Thymus (tissue), 11 donors: ENCODE data around the gene LRRFIP2. TPM values are rescaled to one million over a fixed set of nuclear protein-coding genes. Genes with fewer than 3 reads are reported as not detected.

Source experiments
- DNase-seq, 9 donors: peaks; one replicate each; pipeline ENCODE4 v3.0.0-alpha.2; 2013; ENCODE audit warnings: low spot score in 9 of 9, low read depth in 6 of 9, missing footprints in 1 of 9
- H3K27ac ChIP-seq, 2 donors: one replicate each; pipeline ENCODE4 v1.5.1; 2013; ENCODE audit warnings: control low read depth in 1 of 2, low read depth in 1 of 2, low read length in 1 of 2, mild to moderate bottlenecking in 1 of 2, moderate library complexity in 1 of 2
- H3K27me3 ChIP-seq, 2 donors: one replicate each; pipeline ENCODE4 v1.5.1; 2013; ENCODE audit warnings: low read length in 1 of 2; ENCODE audit not compliant: control insufficient read depth in 2 of 2, insufficient read depth in 1 of 2
- H3K36me3 ChIP-seq, 2 donors: one replicate each; pipeline ENCODE4 v1.5.1; 2013; ENCODE audit warnings: low read length in 1 of 2, mild to moderate bottlenecking in 1 of 2, moderate library complexity in 1 of 2; ENCODE audit not compliant: control insufficient read depth in 2 of 2, insufficient read depth in 2 of 2
- H3K4me1 ChIP-seq, 2 donors: one replicate each; pipeline ENCODE4 v1.5.1; 2013; ENCODE audit warnings: low read length in 2 of 2; ENCODE audit not compliant: control insufficient read depth in 2 of 2, insufficient read depth in 2 of 2
- H3K4me3 ChIP-seq, 2 donors: one replicate each; pipeline ENCODE4 v1.5.1; 2013; ENCODE audit warnings: low read length in 2 of 2, control low read depth in 1 of 2, mild to moderate bottlenecking in 1 of 2
- H3K9me3 ChIP-seq, 2 donors: one replicate each; pipeline ENCODE4 v1.5.1; 2013; ENCODE audit warnings: low read length in 1 of 2, mild to moderate bottlenecking in 1 of 2; ENCODE audit not compliant: control insufficient read depth in 2 of 2, insufficient read depth in 1 of 2
- WGBS: extraction: QIAGEN DNeasy Blood & Tissue Kit; methylation state at CpG from one replicate; pipeline ENCODE4 v1.1.7; 2013; 5-methylcytosine and 5-hydroxymethylcytosine counted together
- polyA plus RNA-seq: library from polyadenylated mRNA; stranded (reverse); fragments of 200-250 nt; gene quantifications from one replicate; pipeline ENCODE4 v1.2.3, GENCODE V29; 2013
- total RNA-seq: library from RNA; stranded (reverse); fragments of 120-200 nt; gene quantifications from one replicate; pipeline ENCODE4 v1.2.4, GENCODE V29; 2013
- donor health status: healthy.

LRRFIP2 gene
- total and polyA plus RNA-seq, 2 donors = 23.5 to 33.6 TPM

GRCh38 chr3:37145611-37146010 is 28.8 kb downstream of the LRRFIP2 start:
- Histone ChIP-seq H3K36me3 (peaks cover 6 to 14% of the 10 kb centered on the region in 2 donors), H3K4me3 (no peak overlapping the region), H3K9me3 (no peaks in the 10 kb centered on the region), H3K4me1 (no peaks in the 10 kb centered on the region), H3K27ac (no peak overlapping the region), H3K27me3 (no peaks in the 10 kb centered on the region)
- 93% methylated on average over 2 of the region's 2 CpGs for WGBS
- DNase-seq = no peak

GRCh38 chr3:37144806-37145205 is 29.6 kb downstream of the LRRFIP2 start:
- H3K4me1 ChIP-seq = no peaks in the 10 kb centered on the region

GRCh38 chr3:37143821-37144220 is 30.6 kb downstream of the LRRFIP2 start:
- WGBS = 98% methylated on average over 9 of the region's 9 CpGs
- peaks cover 6 to 14% of the 10 kb centered on the region in 2 donors for H3K36me3 ChIP-seq
- no peak overlapping the region for H3K27ac ChIP-seq

More at GRCh38 chr3:37144806-37145205, 29.6 kb downstream of the LRRFIP2 start:
- no peak overlapping the region for H3K4me3 ChIP-seq
- H3K36me3 ChIP-seq = peaks cover 6 to 14% of the 10 kb centered on the region in 2 donors
- DNase-seq = no peak
- no peaks in the 10 kb centered on the region for H3K27me3 ChIP-seq
- H3K9me3 ChIP-seq = no peaks in the 10 kb centered on the region
- no peak overlapping the region for H3K27ac ChIP-seq

GRCh38 chr3:37141676-37142075 is 32.7 kb downstream of the LRRFIP2 start:
- Histone ChIP-seq H3K36me3 (peaks cover 4 to 11% of the 10 kb centered on the region in 2 donors), H3K27me3 (no peaks in the 10 kb centered on the region), H3K4me1 (no peaks in the 10 kb centered on the region), H3K27ac (no peak overlapping the region), H3K4me3 (no peak overlapping the region), H3K9me3 (no peaks in the 10 kb centered on the region)
- DNase-seq = no peak
- WGBS = 98% methylated on average over 3 of the region's 3 CpGs

More at GRCh38 chr3:37143821-37144220, 30.6 kb downstream of the LRRFIP2 start:
- Histone ChIP-seq H3K4me1 (no peaks in the 10 kb centered on the region), H3K9me3 (no peaks in the 10 kb centered on the region), H3K4me3 (no peak overlapping the region), H3K27me3 (no peaks in the 10 kb centered on the region)
- no peak for DNase-seq

GRCh38 chr3:37140899-37141541 is 33.4 kb downstream of the LRRFIP2 start:
- no peak overlapping the region for H3K4me3 ChIP-seq
- H3K36me3 ChIP-seq = peaks cover 4 to 11% of the 10 kb centered on the region in 2 donors
- H3K4me1 ChIP-seq = no peaks in the 10 kb centered on the region
- no peaks in the 10 kb centered on the region for H3K9me3 ChIP-seq
- H3K27ac ChIP-seq = no peak overlapping the region
- no peak for DNase-seq
- WGBS = 97% methylated on average over 3 of the region's 3 CpGs
- H3K27me3 ChIP-seq = no peaks in the 10 kb centered on the region

- Histone ChIP-seq H3K27ac (no peak overlapping the region), H3K36me3 (peaks cover 4 to 11% of the 10 kb centered on the region in 2 donors), H3K4me3 (no peak overlapping the region), H3K27me3 (no peaks in the 10 kb centered on the region), H3K9me3 (no peaks in the 10 kb centered on the region), H3K4me1 (no peaks in the 10 kb centered on the region)
- DNase-seq = no peak
- 96% methylated on average over 1 of the region's 1 CpG for WGBS
Measured at GRCh38 chr3:37139567-37140052, 34.8 kb downstream of the LRRFIP2 start.

GRCh38 chr3:37138816-37139215 is 35.6 kb downstream of the LRRFIP2 start:
- Histone ChIP-seq H3K9me3 (no peaks in the 10 kb centered on the region), H3K36me3 (peaks cover 4 to 11% of the 10 kb centered on the region in 2 donors), H3K4me1 (no peaks in the 10 kb centered on the region), H3K4me3 (no peak overlapping the region), H3K27ac (no peak overlapping the region), H3K27me3 (no peaks in the 10 kb centered on the region)
- WGBS = 82% methylated on average over 2 of the region's 2 CpGs
- no peak for DNase-seq

GRCh38 chr3:37137516-37137915 is 36.9 kb downstream of the LRRFIP2 start:
- no peaks in the 10 kb centered on the region for H3K27me3 ChIP-seq
- no peak overlapping the region for H3K27ac ChIP-seq
- 86% methylated on average over 1 of the region's 1 CpG for WGBS
- DNase-seq = no peak
- H3K4me3 ChIP-seq = no peak overlapping the region
- peaks cover 0 to 7% of the 10 kb centered on the region in 2 donors for H3K36me3 ChIP-seq
- no peaks in the 10 kb centered on the region for H3K4me1 ChIP-seq
- no peaks in the 10 kb centered on the region for H3K9me3 ChIP-seq

GRCh38 chr3:37136067-37136466 is 38.3 kb downstream of the LRRFIP2 start:
- no peak overlapping the region for H3K27ac ChIP-seq
- WGBS = 97% methylated on average over 2 of the region's 2 CpGs
- DNase-seq = no peak
- H3K27me3 ChIP-seq = no peaks in the 10 kb centered on the region
- no peaks in the 10 kb centered on the region for H3K4me1 ChIP-seq
- H3K4me3 ChIP-seq = no peak overlapping the region
- no peaks in the 10 kb centered on the region for H3K9me3 ChIP-seq
- no peaks in the 10 kb centered on the region for H3K36me3 ChIP-seq
